NCI-H146 treated with DMSO at 0.1 percent for 48 hours (cell line): Measurements from ENCODE around the gene BARX2.

ENCODE experiments used
- DNase-seq: peaks from one replicate; lab custom pipeline; 2025; ENCODE audit not compliant: unreplicated experiment; lab: John Stamatoyannopoulos, UW

BARX2 gene

GRCh38 chr11:129373489-129373953 lies 2.1 kb upstream of the BARX2 start:
- no peak for DNase-seq

GRCh38 chr11:129374081-129374992 lies 1.3 kb upstream of the BARX2 start:
- no peak for DNase-seq

GRCh38 chr11:129374993-129375750 lies 476 bp upstream of the BARX2 start:
- peak; percentile 2 for DNase-seq

- no peak for DNase-seq
These were observed 1.2 kb downstream of the BARX2 start for GRCh38 chr11:129376658-129377341.

- DNase-seq: no peak
These were observed 2.1 kb downstream of the BARX2 start for GRCh38 chr11:129377739-129378138.

GRCh38 chr11:129380413-129380812 lies 4.8 kb downstream of the BARX2 start:
- no peak for DNase-seq

GRCh38 chr11:129382583-129382982 lies 6.9 kb downstream of the BARX2 start:
- no peak for DNase-seq

- DNase-seq: no peak
These were observed 7.4 kb downstream of the BARX2 start for GRCh38 chr11:129383060-129383459.

GRCh38 chr11:129383502-129383901 lies 7.9 kb downstream of the BARX2 start:
- no peak for DNase-seq

GRCh38 chr11:129384415-129384814 lies 8.8 kb downstream of the BARX2 start:
- DNase-seq: no peak

- no peak for DNase-seq
These were observed 10.2 kb downstream of the BARX2 start for GRCh38 chr11:129385801-129386200.

GRCh38 chr11:129386795-129387397 lies 11.2 kb downstream of the BARX2 start:
- DNase-seq: no peak

GRCh38 chr11:129387434-129387833 lies 11.8 kb downstream of the BARX2 start:
- no peak for DNase-seq

- DNase-seq: no peak
These were observed 13.2 kb downstream of the BARX2 start for GRCh38 chr11:129388824-129389223.

- DNase-seq: no peak
These were observed 14.7 kb downstream of the BARX2 start for GRCh38 chr11:129390303-129390821.

GRCh38 chr11:129391360-129391759 lies 15.7 kb downstream of the BARX2 start:
- no peak for DNase-seq

GRCh38 chr11:129391821-129392220 lies 16.2 kb downstream of the BARX2 start:
- no peak for DNase-seq

- no peak for DNase-seq
These were observed 17.3 kb downstream of the BARX2 start for GRCh38 chr11:129392995-129393394.

- DNase-seq: no peak
These were observed 19.1 kb downstream of the BARX2 start for GRCh38 chr11:129394709-129395108.

- DNase-seq: no peak
These were observed 19.8 kb downstream of the BARX2 start for GRCh38 chr11:129395432-129395831.

- DNase-seq: no peak
These were observed 20.2 kb downstream of the BARX2 start for GRCh38 chr11:129395883-129396282.
